ENCODE results near the gene RNASE13.

DNA sequence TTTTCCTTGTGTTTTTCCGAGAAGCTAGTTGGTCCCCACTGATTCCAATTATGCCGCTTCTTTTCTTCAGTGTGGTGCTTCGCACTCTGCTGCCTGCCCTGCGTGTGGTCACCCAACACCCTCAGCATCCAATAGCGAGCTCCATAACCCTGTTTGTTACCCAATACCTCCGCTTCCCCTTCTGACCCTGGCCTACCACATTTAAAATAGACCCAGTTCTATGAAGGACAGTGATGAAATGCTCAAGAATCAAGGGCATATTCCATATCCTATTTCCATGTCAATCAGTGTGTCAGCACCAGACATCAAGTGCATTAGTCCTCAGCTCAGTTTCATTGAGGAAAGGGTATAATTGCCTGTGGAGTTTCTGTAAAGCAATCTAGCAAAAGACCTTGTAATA, 19.3 kb downstream of the RNASE13 start:
- TF ChIP-seq, protein P1, sequence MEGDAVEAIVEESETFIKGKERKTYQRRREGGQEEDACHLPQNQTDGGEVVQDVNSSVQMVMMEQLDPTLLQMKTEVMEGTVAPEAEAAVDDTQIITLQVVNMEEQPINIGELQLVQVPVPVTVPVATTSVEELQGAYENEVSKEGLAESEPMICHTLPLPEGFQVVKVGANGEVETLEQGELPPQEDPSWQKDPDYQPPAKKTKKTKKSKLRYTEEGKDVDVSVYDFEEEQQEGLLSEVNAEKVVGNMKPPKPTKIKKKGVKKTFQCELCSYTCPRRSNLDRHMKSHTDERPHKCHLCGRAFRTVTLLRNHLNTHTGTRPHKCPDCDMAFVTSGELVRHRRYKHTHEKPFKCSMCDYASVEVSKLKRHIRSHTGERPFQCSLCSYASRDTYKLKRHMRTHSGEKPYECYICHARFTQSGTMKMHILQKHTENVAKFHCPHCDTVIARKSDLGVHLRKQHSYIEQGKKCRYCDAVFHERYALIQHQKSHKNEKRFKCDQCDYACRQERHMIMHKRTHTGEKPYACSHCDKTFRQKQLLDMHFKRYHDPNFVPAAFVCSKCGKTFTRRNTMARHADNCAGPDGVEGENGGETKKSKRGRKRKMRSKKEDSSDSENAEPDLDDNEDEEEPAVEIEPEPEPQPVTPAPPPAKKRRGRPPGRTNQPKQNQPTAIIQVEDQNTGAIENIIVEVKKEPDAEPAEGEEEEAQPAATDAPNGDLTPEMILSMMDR (IDR thresholded peaks at IDR 0.05): no peak
- TF ChIP-seq POLR2AphosphoS5 (IDR thresholded peaks at IDR 0.05) (no peak), POLR2A (IDR thresholded peaks at IDR 0.05) (no peak)

Data from suprapubic skin (tissue), 4 donors.